HG03095 (cell line): ENCODE data around the gene LGI2.

ENCODE experiments used
- ATAC-seq: cut with Tn5 transposase; IDR thresholded peaks from one replicate; pipeline ENCODE4 v1.9.1; 2021; ENCODE audit warnings: moderate library complexity; ENCODE audit not compliant: unreplicated experiment

The LGI2 gene

GRCh38 chr4:24968278-24968677 is 62.5 kb downstream of the LGI2 start:
- ATAC-seq: no peak

GRCh38 chr4:24967346-24967745 is 63.4 kb downstream of the LGI2 start:
- no peak for ATAC-seq

- no peak for ATAC-seq
Observed at GRCh38 chr4:24966076-24966475, 64.7 kb downstream of the LGI2 start.

- ATAC-seq: no peak
Observed at GRCh38 chr4:24965627-24966026, 65.1 kb downstream of the LGI2 start.

GRCh38 chr4:24963277-24963676 is 67.5 kb downstream of the LGI2 start:
- no peak for ATAC-seq

GRCh38 chr4:24957886-24958285 is 72.9 kb downstream of the LGI2 start:
- ATAC-seq: no peak

- ATAC-seq: no peak
Observed at GRCh38 chr4:24956763-24957162, 74.0 kb downstream of the LGI2 start.

GRCh38 chr4:24956091-24956490 is 74.7 kb downstream of the LGI2 start:
- ATAC-seq: no peak

- no peak for ATAC-seq
Observed at GRCh38 chr4:24952667-24953066, 78.1 kb downstream of the LGI2 start.

GRCh38 chr4:24949970-24950369 is 80.8 kb downstream of the LGI2 start:
- ATAC-seq: no peak
